DND-41 (cell line): ENCODE data around the gene DENND6B.

Source experiments
- ATAC-seq: fragments of 200-7000 bp; cut with Tn5 transposase; 3 replicates; pipeline ENCODE4 v1.9.1; 2021; ENCODE audit warnings: low read depth; ENCODE audit not compliant: insufficient read depth
- DNase-seq: peaks from one replicate; pipeline ENCODE4 v3.0.0-alpha.2; 2020
- H2AFZ ChIP-seq: 2 replicates; pipeline ENCODE4 v1.6.0; 2012; ENCODE audit warnings: low read depth, low read length
- H3K27ac ChIP-seq: 2 replicates; pipeline ENCODE4 v1.5.1; 2012; ENCODE audit warnings: low read length, inconsistent platforms
- H3K27me3 ChIP-seq: fragments of 200-600 bp; sonication (generic); 2 replicates; pipeline ENCODE4 v1.6.0; 2012; ENCODE audit warnings: low read length, mild to moderate bottlenecking, inconsistent platforms; ENCODE audit not compliant: insufficient read depth, poor library complexity
- H3K36me3 ChIP-seq: 2 replicates; pipeline ENCODE4 v1.5.1; 2012; ENCODE audit warnings: low read length, inconsistent platforms; ENCODE audit not compliant: insufficient read depth
- H3K4me1 ChIP-seq: 2 replicates; pipeline ENCODE4 v1.5.1; 2012; ENCODE audit warnings: mild to moderate bottlenecking, low read length; ENCODE audit not compliant: insufficient read depth
- H3K4me2 ChIP-seq: 2 replicates; pipeline ENCODE4 v1.6.0; 2012; ENCODE audit warnings: mild to moderate bottlenecking, moderate library complexity, low read length, inconsistent platforms; ENCODE audit not compliant: insufficient read depth
- H3K4me3 ChIP-seq, 2 experiments: fragments of 200-600 bp in 1 of 2; shearing (Covaris generic) in 1 of 2; 2 replicates each; pipeline ENCODE4 v1.5.1; 2012 to 2016; ENCODE audit warnings: inconsistent platforms in 2 of 2, low read length in 2 of 2, mild to moderate bottlenecking in 2 of 2, low read depth in 1 of 2, moderate library complexity in 1 of 2
- H3K79me2 ChIP-seq: 2 replicates; pipeline ENCODE4 v1.6.0; 2012; ENCODE audit warnings: low read length, inconsistent platforms; ENCODE audit not compliant: insufficient read depth
- H3K9ac ChIP-seq: 2 replicates; pipeline ENCODE4 v1.6.0; 2012; ENCODE audit warnings: low read depth, mild to moderate bottlenecking, inconsistent platforms, low read length, moderate library complexity
- H3K9me3 ChIP-seq: 2 replicates; pipeline ENCODE4 v1.5.1; 2012; ENCODE audit warnings: low read length, moderate library complexity, mild to moderate bottlenecking, inconsistent platforms; ENCODE audit not compliant: insufficient read depth, severe bottlenecking
- H4K20me1 ChIP-seq: 2 replicates; pipeline ENCODE4 v1.6.0; 2012; ENCODE audit warnings: low read length; ENCODE audit not compliant: insufficient read depth
- CTCF ChIP-seq: IDR thresholded peaks from 2 replicates; pipeline ENCODE4 v1.5.1; 2012; ENCODE audit warnings: borderline replicate concordance, low read length, moderate library complexity, mild to moderate bottlenecking; ENCODE audit not compliant: poor library complexity, severe bottlenecking; ENCODE audit errors: extremely low read depth
- EZH2 ChIP-seq: IDR thresholded peaks from 3 replicates; pipeline ENCODE4 v1.6.1; 2012; ENCODE audit warnings: borderline replicate concordance, low read depth, mild to moderate bottlenecking, moderate library complexity, low read length, inconsistent platforms; ENCODE audit not compliant: severe bottlenecking

Gene DENND6B

GRCh38 chr22:50286275-50286674, 40.5 kb downstream of the DENND6B start:
- ATAC-seq: no peak

GRCh38 chr22:50285568-50286229, 41.1 kb downstream of the DENND6B start:
- Histone ChIP-seq H3K27ac (no peak overlapping the region), H3K9ac (no peak overlapping the region), H4K20me1 (peaks cover 5% of the 10 kb centered on the region; the same call in 1 of the 2 replicates), H2AFZ (no peak overlapping the region), H3K36me3 (no peaks in the 10 kb centered on the region), H3K27me3 (no peaks in the 10 kb centered on the region), H3K4me3 (no peak overlapping the region), H3K9me3 (no peaks in the 10 kb centered on the region), H3K4me1 (no peaks in the 10 kb centered on the region), H3K79me2 (no peaks in the 10 kb centered on the region), H3K4me2 (no peak overlapping the region)
- DNase-seq: no peak
- no peak for ATAC-seq
- TF ChIP-seq CTCF (no peak), EZH2 (no peak)

More at GRCh38 chr22:50286275-50286674, 40.5 kb downstream of the DENND6B start:
- Histone ChIP-seq H3K36me3 (no peaks in the 10 kb centered on the region), H3K79me2 (no peaks in the 10 kb centered on the region), H3K9me3 (no peaks in the 10 kb centered on the region), H3K4me3 (no peak overlapping the region), H4K20me1 (peaks cover 8% of the 10 kb centered on the region; the same call in 1 of the 2 replicates), H3K4me1 (no peaks in the 10 kb centered on the region), H2AFZ (no peak overlapping the region), H3K27ac (no peak overlapping the region), H3K27me3 (no peaks in the 10 kb centered on the region), H3K4me2 (no peak overlapping the region), H3K9ac (no peak overlapping the region)
- no peak for TF ChIP-seq EZH2
- TF ChIP-seq CTCF: no peak
- no peak for DNase-seq

DNA sequence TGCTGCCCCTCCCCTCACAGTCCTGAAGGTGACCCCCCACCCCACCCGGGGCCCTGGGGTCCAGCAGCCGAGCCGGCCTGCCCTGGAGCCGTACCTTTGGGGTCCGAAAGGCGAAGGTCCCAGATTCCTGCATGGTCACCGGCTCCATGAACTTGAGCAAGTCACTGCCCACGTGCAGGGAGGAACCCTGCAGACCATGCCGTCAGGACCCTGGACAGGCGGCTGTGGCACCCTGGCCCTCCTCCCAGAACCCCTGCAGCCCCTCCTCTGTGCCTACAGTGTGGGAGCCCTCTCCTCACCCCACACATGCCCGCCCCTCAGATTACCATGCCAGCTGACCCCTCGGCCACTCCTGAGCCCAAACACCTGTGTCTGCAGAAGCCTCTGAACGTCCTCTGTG, 42.3 kb downstream of the DENND6B start:
- Histone ChIP-seq H4K20me1 (peaks cover 5% of the 10 kb centered on the region; the same call in 1 of the 2 replicates), H3K36me3 (no peaks in the 10 kb centered on the region), H3K79me2 (no peaks in the 10 kb centered on the region), H3K9me3 (no peaks in the 10 kb centered on the region), H3K27me3 (no peaks in the 10 kb centered on the region), H3K4me3 (no peak overlapping the region), H2AFZ (no peak overlapping the region), H3K9ac (no peak overlapping the region), H3K4me2 (no peak overlapping the region), H3K27ac (no peak overlapping the region), H3K4me1 (no peaks in the 10 kb centered on the region)
- no peak for DNase-seq
- TF ChIP-seq EZH2 (no peak), CTCF (no peak)
- ATAC-seq: no peak
